Fibroblast of lung (primary cell): ENCODE results near the gene FRMD6. TPM values are rescaled to one million over a fixed set of nuclear protein-coding genes. Genes with fewer than 3 reads are reported as not detected.
"Not testable (repeated sequence)": the region's sequence is repeated elsewhere in the genome, so short reads cannot be mapped to it uniquely, and the experiment has no call there.

Source experiments
- DNase-seq, 2 donors: peaks; one replicate each; pipeline versions ENCODE4 v3.0.0 to v3.0.0-alpha.2; 2010; ENCODE audit warnings: low read depth in 2 of 2
- H2AFZ ChIP-seq: 2 replicates; pipeline ENCODE4 v1.5.1; 2012; ENCODE audit warnings: low read length, control low read depth, inconsistent platforms
- H3K27ac ChIP-seq: 2 replicates; pipeline ENCODE4 v1.5.1; 2011; ENCODE audit warnings: low read length, control low read depth; ENCODE audit not compliant: insufficient read depth
- H3K27me3 ChIP-seq: 2 replicates; pipeline ENCODE4 v1.5.1; 2011; ENCODE audit warnings: mild to moderate bottlenecking, low read length; ENCODE audit not compliant: control insufficient read depth, insufficient read depth
- H3K36me3 ChIP-seq: 2 replicates; pipeline ENCODE4 v1.5.1; 2011; ENCODE audit warnings: low read length; ENCODE audit not compliant: control insufficient read depth, insufficient read depth
- H3K4me1 ChIP-seq: 2 replicates; pipeline ENCODE4 v1.5.1; 2011; ENCODE audit warnings: low read length; ENCODE audit not compliant: control insufficient read depth, insufficient read depth; ENCODE audit errors: extremely low read depth
- H3K4me2 ChIP-seq: 2 replicates; pipeline ENCODE4 v1.5.1; 2011; ENCODE audit warnings: low read length, control low read depth; ENCODE audit not compliant: insufficient read depth; ENCODE audit errors: extremely low read depth
- H3K4me3 ChIP-seq, 4 experiments: fragments of 200-600 bp in 1 of 4; sonication (generic) in 1 of 4; replicated peaks in 1 of 4; 2 replicates each; pipeline ENCODE4 v1.5.1; 2011 to 2016; ENCODE audit warnings: low read length in 4 of 4, low read depth in 3 of 4, mild to moderate bottlenecking in 3 of 4, control low read depth in 2 of 4, inconsistent platforms in 1 of 4, mixed read lengths in 1 of 4; ENCODE audit not compliant: insufficient read depth in 1 of 4; ENCODE audit errors: control extremely low read depth in 1 of 4
- H3K79me2 ChIP-seq: 2 replicates; pipeline ENCODE4 v1.5.1; 2012; ENCODE audit warnings: mild to moderate bottlenecking, low read length, inconsistent platforms; ENCODE audit not compliant: control insufficient read depth, insufficient read depth
- H3K9ac ChIP-seq: 2 replicates; pipeline ENCODE4 v1.5.1; 2011; ENCODE audit warnings: mild to moderate bottlenecking, low read length, control low read depth; ENCODE audit not compliant: insufficient read depth
- H3K9me3 ChIP-seq: 2 replicates; pipeline ENCODE4 v1.5.1; 2012; ENCODE audit warnings: low read depth, low read length; ENCODE audit not compliant: control insufficient read depth, insufficient read depth
- H4K20me1 ChIP-seq: 2 replicates; pipeline ENCODE4 v1.5.1; 2011; ENCODE audit warnings: low read length; ENCODE audit not compliant: control insufficient read depth, insufficient read depth; ENCODE audit errors: extremely low read depth
- CTCF ChIP-seq, 2 donors: IDR thresholded peaks in 1 of 2; conservative IDR thresholded peaks in 1 of 2; 1 replicate in 1 of 2; 2 replicates in 1 of 2; pipeline ENCODE4 v1.5.1; 2011 to 2012; ENCODE audit warnings: low read length in 2 of 2, control low read depth in 1 of 2, inconsistent platforms in 1 of 2, low read depth in 1 of 2, mild to moderate bottlenecking in 1 of 2
- EZH2 ChIP-seq: IDR thresholded peaks from 2 replicates; pipeline ENCODE4 v1.5.1; 2012; ENCODE audit warnings: low read length, control low read depth, mild to moderate bottlenecking; ENCODE audit errors: missing control alignments
- polyA plus RNA-seq, 2 donors: library from polyadenylated mRNA; depleted of rRNA in 1 of 2; stranded (reverse) in 1 of 2; unstranded in 1 of 2; fragments of >200 nt; gene quantifications; 2 replicates each; pipeline ENCODE4 v1.2.1, GENCODE V29; 2011 to 2012; ENCODE audit warnings: missing spikeins in 1 of 2
- total RNA-seq: library from RNA; depleted of rRNA; stranded (reverse); fragments of >200 nt; gene quantifications from 2 replicates; pipeline ENCODE4 v1.2.1, GENCODE V29; 2014

Gene FRMD6
- total and polyA plus RNA-seq, 2 donors (not counting 1 experiment from before 2014, with no cell fraction given) = 200 to 222 TPM

- Histone ChIP-seq H3K36me3 (no peaks in the 10 kb centered on the region), H4K20me1 (no peaks in the 10 kb centered on the region), H3K27me3 (no peaks in the 10 kb centered on the region), H3K4me3 (no peak overlapping the region), H3K79me2 (no peaks in the 10 kb centered on the region), H3K9ac (no peak overlapping the region), H3K4me2 (no peak overlapping the region), H3K4me1 (no peaks in the 10 kb centered on the region), H2AFZ (no peak overlapping the region), H3K27ac (no peak overlapping the region), H3K9me3 (no peaks in the 10 kb centered on the region)
- TF ChIP-seq EZH2 (no peak), CTCF (conservative IDR thresholded peaks at IDR 0.05 in 1 of 2, IDR thresholded peaks at IDR 0.05 in 1 of 2; ENCODE audit: low read depth in 1 of 2, low read length in 2 of 2) (no peak)
- DNase-seq = no peak
These were observed 98.8 kb downstream of the FRMD6 start for GRCh38 chr14:51750542-51750941.

- H3K9ac ChIP-seq, H3K4me3 ChIP-seq, H3K9me3 ChIP-seq, DNase-seq, H3K79me2 ChIP-seq, H2AFZ ChIP-seq, H3K27me3 ChIP-seq, H3K4me2 ChIP-seq, H3K27ac ChIP-seq, H3K4me1 ChIP-seq, H4K20me1 ChIP-seq, H3K36me3 ChIP-seq: not testable (repeated sequence)
These were observed 100.1 kb downstream of the FRMD6 start for GRCh38 chr14:51751611-51752345.

- H3K36me3 ChIP-seq = not testable (repeated sequence)
These were observed 106.0 kb downstream of the FRMD6 start for GRCh38 chr14:51757756-51758155.

GRCh38 chr14:51759950-51760349, 108.2 kb downstream of the FRMD6 start:
- H2AFZ ChIP-seq = no peak overlapping the region
- H3K27ac ChIP-seq = no peak overlapping the region
- H3K4me1 ChIP-seq = no peaks in the 10 kb centered on the region
- H3K4me3 ChIP-seq = no peak overlapping the region
- TF ChIP-seq EZH2 (no peak), CTCF (conservative IDR thresholded peaks at IDR 0.05 in 1 of 2, IDR thresholded peaks at IDR 0.05 in 1 of 2; ENCODE audit: low read depth in 1 of 2, low read length in 2 of 2) (no peak)
- H3K4me2 ChIP-seq = no peak overlapping the region
- no peaks in the 10 kb centered on the region for H4K20me1 ChIP-seq
- H3K36me3 ChIP-seq = no peaks in the 10 kb centered on the region
- DNase-seq = no peak
- H3K27me3 ChIP-seq = no peaks in the 10 kb centered on the region
- no peak overlapping the region for H3K9ac ChIP-seq
- no peaks in the 10 kb centered on the region for H3K9me3 ChIP-seq
- no peaks in the 10 kb centered on the region for H3K79me2 ChIP-seq

More at GRCh38 chr14:51757756-51758155, 106.0 kb downstream of the FRMD6 start:
- H3K27ac ChIP-seq, H3K79me2 ChIP-seq, H3K4me1 ChIP-seq, H3K4me3 ChIP-seq, DNase-seq, H4K20me1 ChIP-seq, H3K9ac ChIP-seq, H3K4me2 ChIP-seq, H3K9me3 ChIP-seq, H3K27me3 ChIP-seq, H2AFZ ChIP-seq: not testable (repeated sequence)

- not testable (repeated sequence) for H3K4me3 ChIP-seq, H3K79me2 ChIP-seq, H2AFZ ChIP-seq, H4K20me1 ChIP-seq, H3K36me3 ChIP-seq, H3K4me2 ChIP-seq, H3K27me3 ChIP-seq, H3K9ac ChIP-seq, H3K9me3 ChIP-seq, H3K4me1 ChIP-seq, H3K27ac ChIP-seq
- DNase-seq = peak in 1 of 2 donors; percentile 51
These were observed 114.0 kb downstream of the FRMD6 start for GRCh38 chr14:51765726-51766125.
